SK-N-SH treated with all-trans-retinoic acid at 6 μM for 48 hours (cell line): ENCODE results near the gene PLEKHF1.

Experiments used
- ATAC-seq: fragments of 200-7000 bp; cut with Tn5 transposase; 3 replicates; pipeline ENCODE4 v1.9.1; 2020; ENCODE audit warnings: mild to moderate bottlenecking, moderate library complexity
- ARNTL ChIP-seq: fragments of 450-650 bp; formaldehyde crosslinking; IDR thresholded peaks from 2 replicates; pipeline ENCODE4 v1.5.0; 2020; ENCODE audit warnings: low read depth, mild to moderate bottlenecking, moderate library complexity, borderline replicate concordance
- BACH2 ChIP-seq: fragments of 250-450 bp; sonication (Bioruptor Pico); IDR thresholded peaks from 2 replicates; pipeline ENCODE4 v1.9.0; 2021; ENCODE audit warnings: mild to moderate bottlenecking, borderline replicate concordance
- CSDC2 ChIP-seq: fragments of 250-450 bp; sonication (Bioruptor Pico); IDR thresholded peaks from 2 replicates; pipeline ENCODE4 v1.5.0; 2020; ENCODE audit warnings: mild to moderate bottlenecking, moderate library complexity
- ESRRG ChIP-seq: fragments of 250-450 bp; sonication (Bioruptor Pico); IDR thresholded peaks from 2 replicates; pipeline ENCODE4 v1.6.1; 2021; ENCODE audit warnings: mild to moderate bottlenecking
- GLIS3 ChIP-seq: fragments of 250-450 bp; sonication (Bioruptor Pico); IDR thresholded peaks from 2 replicates; pipeline ENCODE4 v1.5.0; 2020; ENCODE audit warnings: mild to moderate bottlenecking, moderate library complexity
- ISL1 ChIP-seq: fragments of 250-450 bp; sonication (Bioruptor Pico); IDR thresholded peaks from 2 replicates; pipeline ENCODE4 v2.1.2; 2022; ENCODE audit warnings: mild to moderate bottlenecking, moderate library complexity
- PATZ1 ChIP-seq: fragments of 250-450 bp; sonication (Bioruptor Pico); IDR thresholded peaks from 2 replicates; pipeline ENCODE4 v1.8.0; 2020; ENCODE audit warnings: mild to moderate bottlenecking, moderate library complexity, borderline replicate concordance
- POU6F1 ChIP-seq: fragments of 250-450 bp; sonication (Bioruptor Pico); IDR thresholded peaks from 2 replicates; pipeline ENCODE4 v1.8.0; 2021; ENCODE audit warnings: low read depth, mild to moderate bottlenecking, moderate library complexity, borderline replicate concordance
- PPARA ChIP-seq: fragments of 250-450 bp; sonication (Bioruptor Pico); IDR thresholded peaks from 2 replicates; pipeline ENCODE4 v1.5.0; 2020; ENCODE audit warnings: mild to moderate bottlenecking, borderline replicate concordance
- TOX ChIP-seq: fragments of 250-450 bp; sonication (Bioruptor Pico); IDR thresholded peaks from 2 replicates; pipeline ENCODE4 v1.8.0; 2021; ENCODE audit warnings: mild to moderate bottlenecking, moderate library complexity, borderline replicate concordance
- TSHZ2 ChIP-seq: fragments of 250-450 bp; sonication (Bioruptor Pico); IDR thresholded peaks from 2 replicates; pipeline ENCODE4 v1.5.0; 2020; ENCODE audit warnings: mild to moderate bottlenecking, moderate library complexity
- ZC3H10 ChIP-seq: fragments of 250-450 bp; sonication (Bioruptor Pico); IDR thresholded peaks from 2 replicates; pipeline ENCODE4 v1.5.1; 2021; ENCODE audit warnings: mild to moderate bottlenecking, moderate library complexity
- ZFP3 ChIP-seq: fragments of 250-450 bp; sonication (Bioruptor Pico); IDR thresholded peaks from 2 replicates; pipeline ENCODE4 v1.5.0; 2020; ENCODE audit warnings: mild to moderate bottlenecking, moderate library complexity
- ZFP30 ChIP-seq: fragments of 450-650 bp; formaldehyde crosslinking; IDR thresholded peaks from 2 replicates; pipeline ENCODE4 v1.5.0; 2022; ENCODE audit warnings: mild to moderate bottlenecking, moderate library complexity
- ZNF565 ChIP-seq: fragments of 450-650 bp; formaldehyde crosslinking; conservative IDR thresholded peaks from 2 replicates; pipeline ENCODE4 v1.5.0; 2020; ENCODE audit warnings: low read depth, mild to moderate bottlenecking, moderate library complexity
- ZNF70 ChIP-seq: fragments of 450-650 bp; formaldehyde crosslinking; IDR thresholded peaks from 2 replicates; pipeline ENCODE4 v1.5.0; 2020; ENCODE audit warnings: mild to moderate bottlenecking, moderate library complexity
- ZNF8 ChIP-seq: fragments of 450-650 bp; formaldehyde crosslinking; IDR thresholded peaks from 2 replicates; pipeline ENCODE4 v1.5.0; 2020; ENCODE audit warnings: mild to moderate bottlenecking, moderate library complexity

The PLEKHF1 gene

GRCh38 chr19:29711584-29712132 is 46.4 kb downstream of the PLEKHF1 start:
- ATAC-seq, result no peak
- TF ChIP-seq ISL1 (CRISPR knock-in tag), result no peak
- TF ChIP-seq GLIS3, result no peak
- TF ChIP-seq ZNF8 (CRISPR knock-in tag), result no peak

- no peak for ATAC-seq
- no peak for TF ChIP-seq ZC3H10 (CRISPR knock-in tag)
- TF ChIP-seq PATZ1 (CRISPR knock-in tag), result no peak
- no peak for TF ChIP-seq PPARA (CRISPR knock-in tag)
- TF ChIP-seq, all 23 proteins: peak for 0
Observed at GRCh38 chr19:29712744-29713516, 47.7 kb downstream of the PLEKHF1 start.

GRCh38 chr19:29714371-29714952 is 49.2 kb downstream of the PLEKHF1 start:
- peak; percentile 14 for ATAC-seq
- TF ChIP-seq PPARA (CRISPR knock-in tag) (no peak), TOX (CRISPR knock-in tag) (no peak), BACH2 (CRISPR knock-in tag) (no peak)

GRCh38 chr19:29714953-29715700 is 49.9 kb downstream of the PLEKHF1 start, which contains the start of gene C19orf12:
Gene C19orf12 (minus strand): TSS chr19:29715261. CDS start chr19:29708413, 6,848 bp downstream.
- no peak for TF ChIP-seq ZNF565 (CRISPR knock-in tag)
- TF ChIP-seq TSHZ2 (CRISPR knock-in tag), result no peak
- TF ChIP-seq CSDC2 (CRISPR knock-in tag), result 0 out of 2 replicates have a peak, but pooled peaks have one; percentile 20
- ATAC-seq, result peak; percentile 86

GRCh38 chr19:29715701-29716581 is 50.7 kb downstream of the PLEKHF1 start:
- no peak for TF ChIP-seq ARNTL (CRISPR knock-in tag)
- no peak for TF ChIP-seq CSDC2 (CRISPR knock-in tag)
- TF ChIP-seq GLIS3, result no peak
- no peak for TF ChIP-seq BACH2 (CRISPR knock-in tag)
- no peak for TF ChIP-seq ZFP30
- ATAC-seq, result peak; percentile 19

- ATAC-seq, result no peak
- no peak for TF ChIP-seq TSHZ2 (CRISPR knock-in tag)
- TF ChIP-seq CSDC2 (CRISPR knock-in tag), result no peak
- TF ChIP-seq ZC3H10 (CRISPR knock-in tag), result no peak
- no peak for TF ChIP-seq ARNTL (CRISPR knock-in tag)
- TF ChIP-seq BACH2 (CRISPR knock-in tag), result no peak
- TF ChIP-seq POU6F1 (CRISPR knock-in tag), result no peak
- no peak for TF ChIP-seq ZFP3
- TF ChIP-seq ZNF70, result no peak
- no peak for TF ChIP-seq ZNF565 (CRISPR knock-in tag)
- no peak for TF ChIP-seq ESRRG (CRISPR knock-in tag)
Observed at GRCh38 chr19:29717051-29717450, 51.8 kb downstream of the PLEKHF1 start.
